Stimulated activated CD4-positive, alpha-beta T cell treated with anti-CD3 and anti-CD28 coated beads, Interleukin-15, amount 100 ng/mL, for 48 hours (primary cell): ENCODE data around the gene TSGA10IP.

Experiments
- DNase-seq, 2 donors: peaks; one replicate each; pipeline ENCODE4 v3.0.0-alpha.2; 2020; ENCODE audit warnings: low read depth in 2 of 2

TSGA10IP gene

DNA sequence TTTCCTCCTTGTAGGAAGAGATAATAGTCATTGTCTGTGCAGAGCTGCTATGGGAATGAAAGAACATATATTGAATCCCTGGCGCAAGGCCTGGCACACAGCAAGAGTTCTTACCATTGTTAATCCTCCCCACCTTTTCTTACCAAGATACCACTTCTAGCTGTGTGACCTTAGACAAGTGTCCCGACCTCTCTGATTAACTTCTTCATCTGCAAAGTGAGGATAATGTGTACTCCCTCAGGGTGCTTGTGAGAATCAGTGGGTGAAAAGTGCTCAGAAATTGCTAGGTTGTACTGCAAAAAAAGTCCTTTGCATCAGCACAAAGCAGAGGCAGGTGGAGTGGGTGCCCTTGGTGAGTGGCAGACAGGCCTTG is 62.8 kb downstream of the TSGA10IP start:
- DNase-seq: no peak

DNA sequence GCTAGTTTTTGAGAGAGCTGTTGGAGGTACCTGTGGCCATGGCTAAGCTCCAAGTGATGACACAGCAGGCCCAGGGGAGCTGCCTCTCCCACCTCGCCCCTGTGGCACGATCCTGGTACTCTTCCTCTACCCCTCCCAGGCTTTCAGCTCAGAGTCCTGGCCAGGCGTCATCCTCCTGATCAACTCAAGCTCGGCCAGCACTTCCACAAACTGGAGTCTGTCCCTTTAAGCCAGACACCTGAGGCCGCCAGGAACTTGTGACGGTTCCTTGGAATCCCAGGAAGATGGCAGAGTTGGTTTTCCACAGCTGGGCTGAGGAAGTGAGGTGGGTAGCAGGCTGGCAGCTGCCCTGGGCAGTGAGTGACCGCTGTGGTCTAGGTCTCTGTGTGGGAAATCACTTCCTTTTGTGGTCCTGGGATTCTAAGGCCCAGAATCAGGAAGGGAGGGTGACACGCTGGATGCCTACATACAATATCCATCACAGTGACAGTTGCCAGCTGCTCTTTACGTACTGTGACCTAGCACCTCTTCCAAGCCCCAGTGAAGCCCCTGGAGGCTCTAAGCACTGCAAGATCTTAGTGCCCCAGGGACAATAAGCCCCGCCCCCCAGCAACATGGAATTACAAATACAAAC is 63.3 kb downstream of the TSGA10IP start:
- DNase-seq: no peak
